GM21515 (cell line): ENCODE results near the gene LDLRAD4.

Experiments
- ATAC-seq: cut with Tn5 transposase; IDR thresholded peaks from one replicate; pipeline ENCODE4 v1.9.1; 2021; ENCODE audit not compliant: unreplicated experiment

The LDLRAD4 gene

DNA sequence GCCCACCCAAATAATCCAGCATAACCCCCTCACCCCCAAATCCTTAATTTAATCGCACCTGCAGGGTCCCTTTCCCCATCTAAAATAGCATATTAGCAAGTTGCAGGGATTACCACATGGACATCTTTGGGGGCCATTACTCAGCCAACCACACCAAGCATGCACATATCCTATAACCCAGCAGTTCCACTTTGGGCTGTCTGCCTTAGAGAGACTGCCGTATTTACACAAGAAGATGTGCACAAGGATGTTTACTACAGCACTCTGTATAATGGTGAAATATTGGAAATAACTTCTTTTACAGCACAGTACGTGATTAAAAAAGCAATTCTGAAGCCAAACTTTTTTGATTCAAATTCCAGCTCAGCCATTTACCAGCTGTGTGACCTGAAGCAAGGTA lies 17.3 kb upstream of the LDLRAD4 start:
- ATAC-seq = no peak

DNA sequence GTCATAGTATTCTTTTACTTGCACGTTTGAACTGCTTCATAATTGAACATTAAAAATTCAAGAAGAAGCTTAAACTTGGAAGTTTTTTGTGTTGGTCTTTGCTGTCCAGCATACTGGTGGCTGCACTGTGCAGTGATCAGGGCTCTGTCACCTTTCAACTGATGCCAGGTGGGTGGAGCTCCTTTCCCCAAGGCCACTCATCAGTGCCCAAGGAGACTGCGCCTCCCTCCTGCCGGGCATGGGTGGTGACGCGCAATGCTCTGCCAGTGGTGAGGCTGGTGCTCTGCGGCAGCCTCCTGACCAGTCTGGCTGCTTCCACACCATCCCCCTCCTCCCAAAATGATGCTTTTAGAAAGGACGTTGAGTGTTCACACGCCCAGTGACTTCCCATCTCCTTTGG lies 16.0 kb upstream of the LDLRAD4 start:
- no peak for ATAC-seq

DNA sequence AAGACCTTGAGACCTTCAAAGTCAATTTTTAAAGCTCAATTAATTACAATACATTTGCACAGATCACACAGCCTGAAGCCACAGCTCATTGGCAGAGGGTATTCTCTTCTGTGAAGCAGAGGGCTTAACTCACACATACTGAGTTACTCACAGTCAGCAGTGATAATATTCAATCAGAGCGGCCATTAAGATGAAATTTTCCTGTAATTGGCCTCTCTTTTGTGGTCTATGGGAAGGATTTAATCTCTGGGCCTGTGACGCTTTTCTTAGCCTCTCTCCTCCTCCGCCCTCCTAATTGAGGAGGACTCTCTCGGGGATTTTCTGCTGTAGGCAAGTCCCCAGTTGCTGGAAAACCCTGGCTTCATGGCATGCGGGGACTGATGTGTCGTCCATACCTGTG lies 12.3 kb upstream of the LDLRAD4 start:
- no peak for ATAC-seq

DNA sequence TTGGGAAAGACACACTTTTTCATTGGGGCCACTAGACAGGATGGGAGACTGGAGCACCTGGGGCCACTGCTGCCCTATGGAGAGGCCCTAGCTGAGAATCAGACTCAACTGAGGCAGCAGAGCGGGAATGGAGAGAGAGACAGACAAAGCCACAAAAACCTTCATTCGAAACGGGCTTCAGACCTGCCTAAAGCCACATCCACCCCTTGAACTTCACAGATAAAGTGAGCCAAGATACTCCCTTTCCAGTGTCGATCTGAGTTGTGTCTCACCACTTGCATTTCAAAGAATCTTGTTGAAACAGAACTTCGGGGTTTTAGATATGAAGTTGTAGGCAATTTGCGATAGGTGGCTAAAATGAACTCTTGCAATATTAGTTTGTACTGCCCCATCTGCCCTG lies 11.3 kb upstream of the LDLRAD4 start:
- ATAC-seq = no peak

DNA sequence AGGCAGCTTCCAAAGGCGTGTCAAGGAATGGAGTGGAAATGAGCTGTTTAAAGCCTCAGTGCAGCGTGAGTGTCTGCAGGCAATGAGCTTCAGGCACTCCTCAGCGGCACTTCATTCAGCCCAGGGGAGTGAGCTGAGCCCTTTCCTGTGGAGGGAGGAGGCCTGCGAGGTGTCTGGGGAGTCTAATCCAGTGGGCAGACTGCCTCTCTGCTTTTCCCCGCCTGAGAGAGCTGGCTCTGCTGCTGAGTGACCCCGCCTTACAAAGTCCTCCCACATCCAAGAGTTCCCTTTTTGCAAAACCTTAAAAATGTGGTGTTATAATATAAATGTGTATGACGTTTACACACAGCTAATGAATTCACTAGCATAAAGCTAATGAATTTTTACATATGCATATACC lies 7.0 kb upstream of the LDLRAD4 start:
- ATAC-seq = no peak

DNA sequence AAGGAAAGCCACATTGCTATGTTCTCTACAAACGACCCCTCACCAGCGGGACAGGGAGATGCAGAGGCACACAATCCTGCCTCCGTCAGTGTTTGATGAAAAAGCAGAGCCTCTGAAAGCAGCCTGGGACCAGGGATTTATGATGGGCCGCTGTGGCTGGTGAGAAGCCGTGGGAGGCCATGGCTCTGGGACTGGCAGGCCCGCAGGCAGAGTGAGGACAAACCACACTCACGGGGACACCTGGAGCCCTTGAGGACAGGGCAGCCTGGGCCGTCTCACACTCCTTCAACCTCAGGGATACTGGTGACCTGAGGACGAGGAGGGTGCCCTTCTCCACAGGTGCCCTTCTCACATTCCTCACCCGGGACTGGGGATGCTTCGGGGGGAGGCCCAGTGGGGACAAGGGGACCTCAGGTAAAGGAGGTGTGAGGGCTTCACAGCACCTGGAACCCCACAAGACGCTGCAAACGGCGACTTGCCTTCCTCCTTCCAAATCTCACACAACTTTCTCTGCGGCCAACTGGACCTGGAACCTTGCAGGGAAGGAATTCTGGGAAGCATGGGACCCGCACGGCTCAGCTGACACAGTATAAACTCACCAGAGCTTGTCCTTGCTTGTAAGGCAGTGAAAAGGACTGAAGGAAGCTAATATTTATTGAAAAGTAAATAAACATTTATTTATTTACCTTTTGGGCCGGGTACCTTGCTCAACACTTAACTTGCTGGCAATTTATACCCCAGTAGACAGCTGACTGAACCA lies 5.3 kb upstream of the LDLRAD4 start:
- no peak for ATAC-seq

DNA sequence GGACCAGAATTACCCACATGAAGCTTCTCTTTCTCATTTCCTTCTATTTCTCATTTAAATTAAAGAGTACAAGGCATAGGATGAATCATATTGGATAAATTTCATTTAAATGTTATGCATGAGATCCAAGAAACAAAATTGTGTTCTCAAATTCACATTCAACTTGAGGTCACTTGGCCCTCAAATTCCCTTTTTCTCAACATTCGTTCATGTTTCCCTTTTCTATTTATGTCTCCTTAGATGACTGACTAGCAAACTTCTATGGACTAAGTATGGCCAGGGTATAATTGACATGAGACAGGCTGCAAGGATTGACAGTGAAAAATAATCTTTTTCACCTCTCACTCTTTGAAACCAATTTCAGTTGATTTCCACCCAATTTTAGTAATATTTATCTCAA lies 4.0 kb upstream of the LDLRAD4 start:
- ATAC-seq = no peak

DNA sequence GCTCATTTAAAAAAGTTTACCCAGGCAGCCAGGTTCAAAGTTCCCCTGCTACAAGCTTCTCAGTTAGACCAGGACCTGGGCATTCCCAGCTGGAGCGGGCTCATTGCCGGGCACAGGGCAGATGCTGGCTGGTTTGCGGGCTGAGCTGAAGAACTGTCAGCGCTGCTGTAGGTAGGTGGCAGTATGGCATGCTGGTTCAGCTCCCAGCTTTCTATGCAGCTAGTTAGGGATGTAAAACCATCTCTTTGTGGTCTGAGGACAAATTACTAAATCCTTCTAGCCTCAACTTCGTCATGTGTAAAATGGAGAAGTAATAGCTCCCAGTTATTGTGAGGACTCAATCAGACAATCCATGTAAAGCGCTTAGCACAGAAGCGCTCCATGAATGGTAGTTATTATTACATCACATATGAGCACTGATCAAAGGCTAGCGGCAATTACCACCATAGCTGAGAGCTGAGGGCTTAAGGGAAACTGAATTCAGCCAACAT lies 2.4 kb upstream of the LDLRAD4 start:
- ATAC-seq = no peak

DNA sequence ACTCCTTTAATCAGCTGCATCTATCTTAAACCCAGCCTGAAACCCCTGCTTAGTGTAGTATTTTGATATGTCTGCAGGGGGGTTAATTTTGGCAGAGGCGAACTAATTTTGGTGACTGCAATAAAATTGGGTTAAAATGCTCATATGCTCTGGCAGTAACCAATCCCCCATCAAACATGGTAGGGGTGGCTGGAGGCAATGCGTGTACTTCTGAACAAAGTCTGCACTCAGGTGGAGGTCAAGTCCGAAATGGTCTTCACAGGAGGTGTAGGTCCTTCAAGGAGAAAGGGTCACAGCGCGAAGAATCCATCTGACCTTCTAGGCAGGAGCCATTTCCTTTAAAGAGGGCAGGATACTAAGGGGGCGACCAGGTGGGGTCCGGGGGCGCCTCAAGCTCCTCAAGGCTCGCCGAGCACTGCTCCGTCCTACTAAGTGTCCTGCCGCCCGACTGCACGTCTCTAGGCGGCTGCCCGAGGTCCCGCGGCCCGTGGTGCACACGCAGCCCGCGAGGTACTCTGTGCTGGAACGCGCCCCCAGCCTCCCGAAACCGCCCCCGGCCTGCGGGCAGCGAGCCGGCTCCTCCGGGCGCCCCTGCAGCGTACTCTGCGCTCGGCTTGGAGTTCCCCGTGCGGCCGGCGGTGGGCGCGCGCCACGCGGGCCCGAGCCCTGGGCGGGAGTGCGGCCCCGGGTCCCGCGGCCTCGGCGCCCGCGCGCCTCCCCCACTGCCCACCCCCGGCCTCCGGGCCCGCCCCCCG lies 1.7 kb upstream of the LDLRAD4 start:
- ATAC-seq = no peak

DNA sequence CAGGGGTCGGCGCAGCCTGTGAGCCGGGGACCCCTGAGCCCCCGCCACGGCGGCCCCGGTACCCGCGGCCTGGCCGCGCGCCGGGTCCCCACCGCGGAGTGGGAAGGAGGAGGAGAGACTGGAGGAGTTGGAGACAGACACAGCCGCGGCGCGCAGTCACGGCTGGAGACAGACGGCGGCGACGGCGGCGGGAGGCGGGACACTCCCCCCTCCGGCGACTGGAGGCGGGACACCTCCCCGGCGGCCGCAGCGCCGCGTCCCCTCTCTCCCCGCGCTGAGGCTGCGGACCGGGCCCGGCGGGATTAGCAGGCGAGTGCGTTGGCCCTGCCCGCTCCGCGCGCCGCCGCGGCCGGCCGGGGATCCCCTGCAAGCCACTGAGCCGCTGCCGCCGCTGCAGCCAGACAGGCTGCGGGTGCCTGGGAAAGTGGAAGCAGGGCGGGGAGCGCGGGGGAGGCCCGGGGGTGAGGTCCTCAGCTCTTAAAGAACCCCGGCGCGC lies 1.0 kb upstream of the LDLRAD4 start:
- no peak for ATAC-seq

DNA sequence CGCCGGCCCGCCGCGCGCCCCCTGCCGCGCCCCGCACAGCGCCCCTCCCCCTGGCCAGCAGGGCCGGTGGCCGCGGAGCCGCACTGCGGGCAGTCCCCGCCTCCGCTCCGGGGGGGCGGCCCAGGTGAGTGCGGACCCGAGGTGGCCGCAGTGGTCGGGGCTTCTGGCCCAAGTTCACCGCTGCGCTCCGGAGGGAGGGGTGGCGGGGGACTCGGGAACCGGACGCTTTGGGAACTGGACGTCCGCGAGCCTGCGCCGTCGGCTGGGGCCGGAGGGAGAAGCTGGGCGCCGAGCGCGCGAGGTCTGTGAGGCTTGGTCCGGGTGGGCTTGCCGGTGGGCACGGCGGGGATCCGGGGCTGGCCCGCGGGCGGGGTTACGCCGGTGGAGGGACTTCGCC lies 591 bp upstream of the LDLRAD4 start:
- no peak for ATAC-seq

DNA sequence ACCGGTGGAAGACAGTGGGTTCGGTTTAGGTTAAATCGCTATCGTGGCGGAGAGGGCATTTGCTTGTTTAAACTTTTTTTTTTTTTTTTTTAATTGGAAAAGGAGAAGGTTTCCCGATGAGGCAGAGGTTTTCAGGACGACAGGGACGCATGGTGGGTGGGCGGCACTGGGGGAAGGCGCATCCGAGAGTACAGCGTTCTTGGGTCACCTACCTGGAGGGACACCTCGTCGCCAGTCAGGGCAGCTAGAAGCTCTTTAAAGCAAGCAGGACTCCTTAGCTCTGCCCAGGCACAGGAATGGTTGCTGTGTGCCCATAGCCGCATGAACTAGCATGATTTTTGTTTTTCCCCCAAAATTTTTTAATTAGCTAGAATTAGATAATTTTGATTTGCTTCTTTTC lies 437 bp downstream of the LDLRAD4 start:
- no peak for ATAC-seq

DNA sequence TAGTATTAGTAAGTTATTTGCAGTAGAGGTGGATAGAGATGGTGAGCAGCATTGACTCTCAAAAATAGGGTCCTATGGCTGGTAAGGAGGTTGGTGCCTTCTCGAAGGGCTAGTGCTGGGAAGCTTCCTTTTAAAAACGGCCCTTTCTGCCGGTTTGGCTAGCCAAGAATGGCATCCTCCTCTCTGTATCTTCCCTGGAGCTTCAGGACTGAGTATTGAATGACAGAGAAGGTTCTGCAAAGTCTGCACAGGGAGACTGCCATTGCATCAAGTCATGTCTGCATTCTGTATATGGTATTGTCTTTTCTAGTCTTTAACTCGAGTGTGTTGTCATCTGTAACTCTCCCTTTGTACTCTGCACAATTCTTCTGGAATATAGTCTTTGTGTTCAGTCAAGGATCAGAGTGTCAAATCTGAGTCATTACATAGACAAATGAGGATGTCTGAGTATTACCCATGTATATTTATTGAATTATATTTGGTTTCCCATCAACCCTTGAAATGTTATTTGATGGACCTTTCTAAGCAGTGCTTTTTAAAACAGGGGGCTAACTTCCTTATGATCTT lies 1.1 kb downstream of the LDLRAD4 start:
- no peak for ATAC-seq

DNA sequence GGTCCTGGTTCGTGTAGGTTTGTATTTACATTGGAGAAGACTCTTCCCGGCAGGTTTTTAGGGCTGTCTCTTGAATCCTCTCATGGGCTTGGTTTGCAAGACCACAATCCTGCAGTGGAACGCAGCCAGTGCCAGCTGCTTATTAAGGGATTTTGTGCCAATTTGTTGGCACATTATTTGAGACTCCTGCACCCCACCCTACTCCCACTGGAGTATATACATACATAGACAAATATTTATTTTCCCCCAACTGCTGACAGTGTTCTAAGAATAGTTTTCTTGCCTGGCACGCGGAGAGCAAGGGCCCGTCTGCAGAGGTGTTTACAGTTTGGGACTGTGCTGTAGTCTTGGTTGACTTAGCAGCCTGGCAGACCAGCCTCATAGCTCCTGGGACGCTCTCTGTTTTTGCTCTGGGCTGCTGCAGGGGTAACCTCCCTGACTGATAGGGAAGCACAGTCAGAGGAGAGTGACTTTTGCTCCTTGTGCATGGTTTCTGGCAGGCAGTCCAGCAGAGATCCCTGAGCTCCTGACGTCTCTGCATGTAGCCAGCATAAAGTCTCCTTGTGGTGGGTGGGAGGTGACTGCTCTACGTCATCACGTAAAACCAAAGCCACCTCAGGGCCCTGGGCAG lies 1.9 kb downstream of the LDLRAD4 start:
- no peak for ATAC-seq

DNA sequence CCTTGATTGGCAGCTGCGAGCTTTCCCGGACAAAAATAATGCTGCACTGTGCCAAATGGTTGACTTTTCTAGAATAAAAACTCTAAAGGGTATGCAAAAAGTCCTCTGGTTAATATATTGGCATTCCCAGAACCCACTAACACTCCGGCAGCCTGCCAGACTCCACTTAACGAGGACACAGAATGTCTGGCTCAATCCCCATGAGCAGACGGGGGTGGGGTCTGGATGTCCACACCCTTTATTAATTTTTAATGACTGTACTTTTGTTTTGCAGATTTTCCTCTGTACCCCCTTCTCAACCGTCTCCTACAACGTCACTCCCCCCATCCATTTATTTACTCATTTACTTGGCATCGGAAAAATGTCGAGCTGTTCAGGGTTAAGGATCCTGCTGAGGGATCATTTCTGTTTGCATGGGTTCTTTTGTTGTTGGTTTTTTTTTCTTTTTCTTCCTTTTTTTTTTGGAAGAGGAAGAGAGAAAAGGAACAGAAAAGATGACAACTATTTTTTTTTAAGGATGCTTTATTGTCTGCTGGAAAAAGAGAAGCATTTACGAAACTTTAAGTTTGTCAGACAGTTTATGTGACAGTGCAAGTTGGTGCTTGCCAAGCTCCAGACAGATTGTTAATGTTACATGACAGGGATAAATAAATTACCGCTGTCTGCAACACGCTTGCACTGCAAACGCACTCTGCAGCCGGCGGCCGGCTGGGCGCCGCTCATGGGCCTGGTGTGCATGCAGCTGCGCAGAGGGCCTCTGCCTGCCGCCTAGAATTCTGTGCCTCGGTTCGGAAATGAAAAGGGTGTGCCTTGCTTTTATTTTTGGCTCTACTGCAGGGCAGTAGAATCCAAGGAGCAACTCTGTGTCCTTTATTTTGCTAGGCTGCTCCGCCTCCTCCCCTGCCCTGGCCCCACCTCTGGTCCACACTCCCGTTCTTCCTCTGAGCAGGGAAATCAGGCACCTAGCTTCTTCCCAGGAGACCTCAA lies 3.6 kb downstream of the LDLRAD4 start:
- no peak for ATAC-seq

DNA sequence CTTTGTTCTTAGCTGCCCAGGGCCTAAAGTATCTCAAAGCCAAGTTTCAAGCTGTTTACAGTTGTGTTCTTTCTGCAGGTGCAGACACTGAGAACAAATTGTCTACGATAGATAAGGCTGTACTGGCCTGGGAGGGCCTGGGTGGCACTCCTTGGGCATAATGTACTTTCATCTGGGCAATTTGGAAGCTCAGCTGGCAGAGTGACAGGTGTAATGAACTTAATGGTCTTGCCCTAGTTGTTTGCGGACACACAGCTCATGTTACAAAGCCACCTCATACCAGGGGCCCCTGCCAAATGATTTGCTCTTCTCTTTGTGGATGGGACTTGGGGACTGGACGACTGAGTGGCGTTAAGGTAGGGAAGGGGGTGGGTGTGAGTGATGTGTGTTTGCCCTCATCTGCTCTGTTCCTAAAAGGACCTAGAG lies 4.3 kb downstream of the LDLRAD4 start:
- ATAC-seq = no peak

DNA sequence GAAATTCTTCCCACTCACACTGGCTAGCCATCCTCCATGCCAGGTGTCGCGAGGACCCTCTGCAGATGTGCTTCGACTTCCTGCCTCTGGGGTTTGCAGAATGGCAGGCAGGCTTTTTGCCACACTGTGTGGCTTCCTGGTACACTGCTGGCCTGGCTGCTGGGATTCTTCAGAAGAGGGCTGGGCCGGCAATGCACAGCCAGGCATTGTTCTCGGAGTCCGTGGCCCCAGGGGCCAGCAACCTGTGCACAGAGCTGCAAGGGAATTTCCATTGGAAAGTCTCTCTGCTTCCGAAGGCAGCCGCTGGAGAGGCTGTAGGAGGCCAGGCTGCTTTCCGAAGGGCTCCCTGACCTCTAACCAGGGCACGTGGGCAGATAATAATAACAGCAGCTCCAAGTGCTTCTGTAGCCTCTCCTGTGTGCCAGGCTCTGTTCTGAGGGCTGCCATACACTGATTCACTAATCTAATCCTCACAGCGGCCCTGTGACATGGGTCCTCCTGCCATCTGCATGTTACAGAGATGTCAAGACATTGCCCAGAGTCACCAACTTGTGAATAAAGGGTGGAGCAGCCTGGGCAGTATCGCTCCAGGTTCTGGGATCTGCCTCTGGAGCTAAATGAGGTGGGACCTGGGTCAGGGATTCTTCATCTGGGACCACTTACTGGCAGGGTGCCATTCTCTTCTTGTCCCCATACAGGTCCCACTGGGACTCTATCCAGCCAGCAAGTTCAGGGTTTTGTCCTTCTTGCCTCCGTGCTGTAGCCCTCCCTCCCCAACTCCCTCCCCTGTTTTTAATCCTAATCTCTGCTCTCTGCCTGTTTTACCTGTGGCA lies 5.0 kb downstream of the LDLRAD4 start:
- ATAC-seq = no peak

DNA sequence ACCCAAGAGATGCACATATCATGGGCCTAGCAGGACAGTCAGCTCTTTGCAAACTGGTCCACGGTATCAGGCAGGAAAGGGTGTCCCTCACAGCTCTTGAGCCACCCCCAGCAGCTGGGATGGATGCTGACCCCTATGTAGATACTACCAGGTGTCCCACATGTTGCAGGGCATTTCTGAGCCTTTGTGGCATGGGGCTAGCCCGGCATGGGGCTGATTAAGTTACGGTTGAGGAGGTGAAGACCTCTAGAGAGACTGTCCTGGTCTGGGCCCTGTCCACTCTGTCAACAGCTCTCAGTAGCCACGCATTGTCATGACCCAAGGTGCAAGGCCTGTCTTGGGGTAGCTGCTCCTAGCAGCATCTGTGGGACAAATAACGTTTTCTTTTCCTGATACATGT lies 6.7 kb downstream of the LDLRAD4 start:
- ATAC-seq = no peak

DNA sequence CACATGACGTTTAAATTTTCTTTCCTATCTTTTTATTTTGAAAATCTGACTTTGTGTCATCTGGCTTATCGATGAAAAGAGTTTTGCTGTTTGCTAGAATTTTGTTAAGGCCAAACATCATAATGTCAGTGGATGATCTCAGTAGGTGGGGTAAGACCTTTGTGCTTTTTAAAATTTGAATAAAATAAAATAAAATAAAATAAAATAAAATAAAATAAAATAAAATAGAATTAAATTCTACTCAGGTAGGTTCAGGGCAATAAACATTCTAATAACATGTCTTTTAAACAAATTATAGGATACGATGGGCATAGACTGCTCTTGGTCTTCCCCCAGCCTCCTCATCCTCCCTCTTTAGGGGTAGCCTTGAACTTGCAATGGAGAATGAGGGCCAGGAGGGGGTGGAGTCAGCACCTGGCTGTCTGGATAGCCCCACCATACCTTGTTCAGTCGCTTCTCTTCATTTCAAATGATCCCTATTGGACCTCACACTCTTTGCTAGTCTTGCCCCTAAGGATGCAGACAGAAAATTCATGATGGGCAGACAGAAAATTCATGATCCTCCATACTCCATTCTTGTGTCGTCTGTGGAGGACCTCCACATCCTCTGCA lies 8.1 kb downstream of the LDLRAD4 start:
- ATAC-seq = no peak
